ENCODE measurements around the gene TRAT1.

GRCh38 chr3:108834551-108834950 is 12.0 kb downstream of the TRAT1 start:
- no peak for TF ChIP-seq CTCF (IDR thresholded peaks at IDR 0.05)
- no peak for TF ChIP-seq POLR2AphosphoS5 (IDR thresholded peaks at IDR 0.05; ENCODE audit: low read depth, low read length)
- no peak for TF ChIP-seq REST (IDR thresholded peaks at IDR 0.05; ENCODE audit: insufficient read depth in 1 of 2, low read depth in 2 of 2, low read length in 1 of 2)

Data from Panc1 (cell line).